Ramos (cell line): Measurements from ENCODE around the gene C6orf47.

Experiments used
- in situ Hi-C: fragments of 300-500 bp; cut with MboI; formaldehyde crosslinking; loops from one replicate; pipeline ENCODE4 v1.14.3; 2022; ENCODE audit warnings: low sequenced_read_pairs; ENCODE audit not compliant: unreplicated experiment

Gene C6orf47

GRCh38 chr6:31615748-31616147, 44.8 kb downstream of the C6orf47 start:
- in situ Hi-C loops: no loop called here

GRCh38 chr6:31614684-31615578, 45.6 kb downstream of the C6orf47 start, which contains the start of gene AIF1:
AIF1 (plus strand) TSS chr6:31615234; CDS start chr6:31615330, 96 bp downstream.
- in situ Hi-C loops: no loop called here

- in situ Hi-C loops: no loop called here
Measured at GRCh38 chr6:31614075-31614619, 46.4 kb downstream of the C6orf47 start.

- in situ Hi-C loops: no loop called here
Measured at GRCh38 chr6:31610968-31611367, 49.6 kb downstream of the C6orf47 start.

GRCh38 chr6:31609519-31610406, 50.8 kb downstream of the C6orf47 start:
- in situ Hi-C loops: no loop called here
